Epithelial cell of proximal tubule (primary cell): ENCODE data around the gene B4GALT1. TPM values are rescaled to one million over a fixed set of nuclear protein-coding genes. Genes with fewer than 3 reads are reported as not detected.

Source experiments
- DNase-seq: peaks from one replicate; pipeline ENCODE4 v3.0.0-alpha.2; 2011; ENCODE audit warnings: low read depth
- H3K4me3 ChIP-seq: 2 replicates; pipeline ENCODE4 v1.5.1; 2011; ENCODE audit warnings: low read depth, mild to moderate bottlenecking, low read length
- total RNA-seq: library from RNA; depleted of rRNA; stranded (reverse); fragments of >200 nt; gene quantifications from 2 replicates; pipeline ENCODE4 v1.2.3, GENCODE V29; 2015
- TF ChIP-seq, protein P1 (sequence below): conservative IDR thresholded peaks from 2 replicates; pipeline ENCODE4 v1.5.1; 2012; ENCODE audit warnings: low read depth, mild to moderate bottlenecking, low read length

Gene B4GALT1
- total RNA-seq, 1 donor from 2014 or later: 60.7 TPM

DNA sequence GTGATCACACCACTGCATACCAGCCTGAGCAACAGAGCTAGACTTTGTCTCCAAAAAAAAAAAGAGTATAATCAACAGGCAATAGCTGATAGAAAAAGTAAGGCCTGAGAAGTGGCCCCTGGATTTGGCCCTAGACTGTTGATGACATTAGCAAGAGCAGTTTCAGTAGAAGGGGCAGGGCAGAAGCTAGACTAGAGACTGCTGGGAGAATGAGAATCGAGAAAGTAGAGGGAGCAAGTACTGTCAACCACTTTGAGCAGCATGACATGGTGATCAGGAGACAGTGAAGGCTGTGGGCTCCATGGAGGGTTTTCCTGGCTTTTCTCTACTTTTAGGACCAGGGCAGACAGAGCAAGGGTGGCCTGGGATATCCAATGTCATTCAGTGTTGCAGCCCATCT is 34.9 kb upstream of the B4GALT1 start:
- TF ChIP-seq, protein P1, sequence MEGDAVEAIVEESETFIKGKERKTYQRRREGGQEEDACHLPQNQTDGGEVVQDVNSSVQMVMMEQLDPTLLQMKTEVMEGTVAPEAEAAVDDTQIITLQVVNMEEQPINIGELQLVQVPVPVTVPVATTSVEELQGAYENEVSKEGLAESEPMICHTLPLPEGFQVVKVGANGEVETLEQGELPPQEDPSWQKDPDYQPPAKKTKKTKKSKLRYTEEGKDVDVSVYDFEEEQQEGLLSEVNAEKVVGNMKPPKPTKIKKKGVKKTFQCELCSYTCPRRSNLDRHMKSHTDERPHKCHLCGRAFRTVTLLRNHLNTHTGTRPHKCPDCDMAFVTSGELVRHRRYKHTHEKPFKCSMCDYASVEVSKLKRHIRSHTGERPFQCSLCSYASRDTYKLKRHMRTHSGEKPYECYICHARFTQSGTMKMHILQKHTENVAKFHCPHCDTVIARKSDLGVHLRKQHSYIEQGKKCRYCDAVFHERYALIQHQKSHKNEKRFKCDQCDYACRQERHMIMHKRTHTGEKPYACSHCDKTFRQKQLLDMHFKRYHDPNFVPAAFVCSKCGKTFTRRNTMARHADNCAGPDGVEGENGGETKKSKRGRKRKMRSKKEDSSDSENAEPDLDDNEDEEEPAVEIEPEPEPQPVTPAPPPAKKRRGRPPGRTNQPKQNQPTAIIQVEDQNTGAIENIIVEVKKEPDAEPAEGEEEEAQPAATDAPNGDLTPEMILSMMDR: no peak
- H3K4me3 ChIP-seq: no peak overlapping the region
- no peak for DNase-seq

DNA sequence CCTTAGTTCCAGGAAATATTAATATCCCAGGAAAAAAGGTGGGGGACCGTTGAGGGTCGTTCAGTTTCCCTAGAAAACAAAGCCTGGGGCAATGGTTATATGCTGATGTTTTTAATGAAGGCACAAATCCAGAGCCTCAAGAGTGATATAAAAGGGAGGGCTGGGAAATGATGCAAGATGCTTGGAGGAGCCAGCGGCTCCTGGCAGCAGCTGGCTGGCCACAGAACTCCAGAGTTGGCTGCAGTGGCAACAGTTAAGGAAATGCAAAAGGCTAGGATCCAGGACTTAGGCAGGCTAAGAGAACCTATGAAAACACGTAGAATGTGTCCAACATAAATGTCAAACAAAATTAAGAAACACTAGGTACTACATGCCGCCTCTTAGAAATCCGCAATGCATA is 31.0 kb upstream of the B4GALT1 start:
- DNase-seq: no peak
- TF ChIP-seq, protein P1: no peak
- no peak overlapping the region for H3K4me3 ChIP-seq

DNA sequence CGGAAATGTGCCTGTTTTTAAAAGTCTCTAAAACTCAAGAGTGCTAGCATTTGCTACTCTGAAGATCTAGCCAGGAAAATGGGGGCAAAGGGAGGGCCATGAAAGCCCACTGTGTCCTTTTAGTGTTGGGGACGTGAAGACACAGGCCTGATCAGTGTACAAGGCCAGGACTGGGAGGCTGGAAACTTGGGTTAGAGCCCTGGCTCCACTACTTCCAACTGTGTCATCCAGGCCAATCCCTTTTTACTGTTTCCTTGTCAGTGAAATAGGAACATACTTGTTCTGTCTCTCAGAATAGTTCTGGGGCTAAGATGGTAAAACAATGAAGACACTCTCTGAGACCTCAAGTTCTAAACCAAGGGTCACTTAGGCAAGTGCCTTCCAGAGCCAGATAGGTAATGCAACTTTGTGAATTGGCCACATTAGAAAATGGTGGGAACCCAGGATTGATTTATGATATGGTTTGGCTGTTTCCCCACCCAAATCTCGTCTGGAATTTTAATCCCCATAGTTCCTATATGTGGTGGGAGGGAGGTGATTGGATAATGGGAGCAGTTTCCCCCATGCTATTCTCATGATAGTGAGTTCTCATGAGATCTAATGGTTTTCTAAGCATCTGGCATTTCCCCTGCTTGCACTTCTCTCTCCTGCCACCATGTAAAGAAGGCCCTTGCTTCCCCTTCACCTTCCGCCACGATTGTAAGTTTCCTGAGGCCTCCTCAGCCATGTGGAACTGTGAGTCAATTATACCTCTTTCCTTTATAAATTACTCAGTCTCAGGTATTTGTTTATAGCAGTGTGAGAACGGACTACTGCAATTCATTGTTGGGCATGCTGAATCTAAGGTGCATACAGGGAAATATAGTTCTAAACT is 30.4 kb upstream of the B4GALT1 start:
- TF ChIP-seq, protein P1: no peak
- no peak for DNase-seq
- H3K4me3 ChIP-seq: no peak overlapping the region

DNA sequence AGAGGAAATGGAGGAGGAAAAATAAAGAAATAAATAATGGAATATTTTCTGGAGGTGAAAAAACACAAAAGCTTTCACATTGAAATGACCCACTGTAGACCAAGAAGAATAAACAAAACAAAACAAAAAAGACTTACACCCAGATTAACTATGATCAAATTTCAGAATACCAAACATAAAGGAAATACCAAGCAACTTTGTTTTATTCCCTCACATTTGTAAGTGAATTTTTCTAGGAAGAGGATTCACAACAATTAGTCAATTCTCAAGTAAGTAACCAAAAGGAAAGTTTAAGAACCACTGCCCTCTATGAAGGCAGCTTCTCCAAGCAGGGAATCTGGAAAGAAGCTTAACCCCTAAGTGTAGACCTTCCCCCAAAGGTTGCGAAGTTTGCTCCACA is 29.6 kb upstream of the B4GALT1 start:
- H3K4me3 ChIP-seq: no peak overlapping the region
- TF ChIP-seq, protein P1: no peak
- DNase-seq: no peak

DNA sequence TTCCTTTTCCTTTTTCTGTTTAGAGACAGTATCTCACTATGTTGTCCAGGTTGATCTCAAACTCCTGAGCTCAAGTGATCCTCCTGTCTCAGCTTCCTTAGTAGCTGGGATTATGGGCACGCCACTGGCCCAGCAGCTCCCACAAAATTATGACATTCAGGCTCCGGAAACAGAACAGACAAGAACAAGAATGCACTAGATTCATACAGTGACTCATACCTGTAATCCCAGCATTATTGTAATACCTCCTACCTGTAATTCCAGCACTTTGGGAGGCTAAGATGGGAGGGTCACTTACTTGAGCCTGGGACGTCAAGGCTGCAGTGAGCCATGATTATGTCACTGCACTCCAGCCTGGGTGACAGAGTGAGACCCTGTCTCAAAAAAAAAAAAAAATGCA is 26.7 kb upstream of the B4GALT1 start:
- DNase-seq: no peak
- TF ChIP-seq, protein P1: no peak
- H3K4me3 ChIP-seq: no peak overlapping the region

DNA sequence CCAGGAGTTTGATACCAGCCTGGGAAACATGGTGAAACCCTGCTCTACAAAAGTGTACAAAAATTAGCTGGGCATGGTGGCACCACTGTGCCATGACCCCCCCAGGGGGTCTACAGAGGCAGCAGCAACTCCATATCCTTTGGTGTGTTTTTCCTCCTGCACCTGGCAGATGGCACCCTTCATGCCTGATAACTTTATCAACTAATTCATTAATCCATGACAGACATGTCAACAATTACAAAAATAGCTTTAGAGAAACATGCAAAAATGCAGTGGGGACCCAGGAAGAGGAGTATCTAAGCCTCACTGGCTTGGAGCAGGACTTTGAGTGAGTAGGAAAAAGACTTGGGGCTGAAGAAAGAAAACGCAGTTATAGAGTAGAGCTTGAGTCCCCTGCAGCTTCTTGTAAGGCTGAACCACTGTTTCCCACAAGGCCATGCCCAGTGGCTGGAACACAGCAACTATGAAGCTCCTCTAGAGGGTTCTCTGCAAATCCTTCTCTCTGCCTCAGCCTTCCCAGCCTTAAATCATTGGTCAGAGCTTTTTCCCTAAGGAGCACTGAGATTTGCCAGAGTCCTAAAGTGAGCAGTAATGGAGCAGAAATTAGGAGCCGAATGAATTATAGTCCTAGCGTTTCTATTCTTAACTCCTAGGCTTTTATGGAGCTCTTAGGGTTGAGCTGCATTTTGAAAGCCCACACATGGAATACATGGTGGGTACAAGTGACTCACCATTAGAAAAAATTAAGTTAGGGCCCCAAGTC is 25.5 kb upstream of the B4GALT1 start:
- TF ChIP-seq, protein P1: no peak

More for the DNA sequence above, 25.5 kb upstream of the B4GALT1 start:
- H3K4me3 ChIP-seq: no peak overlapping the region
- no peak for DNase-seq
